MM.1S (cell line): Measurements from ENCODE around the gene HEATR3.

Experiments used
- DNase-seq: peaks from one replicate; pipeline ENCODE4 v3.0.0-alpha.2; 2015
- H2AFZ ChIP-seq: fragments of 300-600 bp; sonication (generic); 2 replicates; pipeline ENCODE4 v1.6.0; 2016; ENCODE audit warnings: antibody characterized with exemption, low read length
- H3F3A ChIP-seq: fragments of 300-600 bp; sonication (generic); 2 replicates; pipeline ENCODE4 v1.6.1; 2016; ENCODE audit warnings: mild to moderate bottlenecking, antibody characterized with exemption, low read length, moderate library complexity, mixed read lengths; ENCODE audit not compliant: insufficient read depth
- H3K27ac ChIP-seq: fragments of 300-600 bp; sonication (generic); 2 replicates; pipeline ENCODE4 v1.5.1; 2016; ENCODE audit warnings: mild to moderate bottlenecking, low read length
- H3K27me3 ChIP-seq: fragments of 300-600 bp; sonication (generic); replicated peaks from 2 replicates; pipeline ENCODE4 v1.6.0; 2016; ENCODE audit warnings: low read length; ENCODE audit not compliant: insufficient read depth
- H3K36me3 ChIP-seq: fragments of 300-600 bp; sonication (generic); replicated peaks from 2 replicates; pipeline ENCODE4 v1.6.1; 2016; ENCODE audit warnings: mild to moderate bottlenecking, low read length, mixed read lengths; ENCODE audit not compliant: insufficient read depth
- H3K4me1 ChIP-seq: fragments of 300-600 bp; sonication (generic); 2 replicates; pipeline ENCODE4 v1.6.1; 2016; ENCODE audit warnings: low read length, mixed read lengths
- H3K4me2 ChIP-seq: fragments of 300-600 bp; sonication (generic); 2 replicates; pipeline ENCODE4 v1.6.0; 2016; ENCODE audit warnings: low read depth, low read length
- H3K4me3 ChIP-seq: fragments of 300-600 bp; sonication (generic); 2 replicates; pipeline ENCODE4 v1.5.1; 2016; ENCODE audit warnings: low read length, mixed read lengths
- H3K79me2 ChIP-seq: fragments of 300-600 bp; sonication (generic); 2 replicates; pipeline ENCODE4 v1.6.1; 2016; ENCODE audit warnings: mixed run types, low read length, mixed read lengths
- H3K9ac ChIP-seq: fragments of 300-600 bp; sonication (generic); 2 replicates; pipeline ENCODE4 v1.6.1; 2016; ENCODE audit warnings: low read length, mixed read lengths
- H3K9me2 ChIP-seq: fragments of 300-600 bp; sonication (generic); replicated peaks from 2 replicates; pipeline ENCODE4 v1.6.1; 2016; ENCODE audit warnings: mild to moderate bottlenecking, low read length, mixed read lengths; ENCODE audit not compliant: insufficient read depth
- H3K9me3 ChIP-seq: fragments of 300-600 bp; sonication (generic); replicated peaks from 2 replicates; pipeline ENCODE4 v1.6.1; 2016; ENCODE audit warnings: mild to moderate bottlenecking, low read length, mixed read lengths; ENCODE audit not compliant: insufficient read depth
- H4K20me1 ChIP-seq: fragments of 300-600 bp; sonication (generic); 2 replicates; pipeline ENCODE4 v1.6.1; 2016; ENCODE audit warnings: mild to moderate bottlenecking, low read length, moderate library complexity, mixed read lengths; ENCODE audit not compliant: insufficient read depth
- CTCF ChIP-seq: fragments of 300-600 bp; sonication (generic); IDR thresholded peaks from 2 replicates; pipeline ENCODE4 v1.5.1; 2016; ENCODE audit warnings: antibody characterized with exemption, low read length, mixed read lengths
- EZH2 ChIP-seq: fragments of 300-600 bp; sonication (generic); optimal IDR thresholded peaks from 2 replicates; pipeline ENCODE3; 2017; ENCODE audit warnings: low read depth, mild to moderate bottlenecking, antibody characterized with exemption, low read length, mixed read lengths
- EZH2phosphoT487 ChIP-seq: fragments of 300-600 bp; sonication (generic); IDR thresholded peaks from 2 replicates; pipeline ENCODE4 v1.6.1; 2018; ENCODE audit warnings: antibody characterized with exemption, low read length

Gene HEATR3

DNA sequence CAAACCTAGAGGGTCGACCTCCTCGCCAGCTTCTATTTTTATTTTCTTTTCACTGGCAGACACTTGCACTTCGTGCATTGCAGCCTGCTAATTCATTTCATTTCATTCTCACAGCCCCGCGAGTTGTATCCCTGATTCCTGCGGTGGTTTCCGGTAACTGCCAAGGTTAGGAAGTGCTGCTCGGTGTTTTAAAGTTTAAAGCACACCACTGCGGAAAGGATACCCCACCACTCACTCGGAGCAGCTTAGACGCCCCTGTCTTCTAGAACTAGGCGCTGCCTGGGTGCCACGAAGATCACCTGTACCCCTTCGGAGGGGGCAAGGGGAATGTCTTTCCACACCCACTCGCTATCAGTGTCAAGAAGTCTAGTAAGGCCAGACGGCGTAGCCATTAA lies 40.2 kb upstream of the HEATR3 start:
- H3K36me3 ChIP-seq: no peaks in the 10 kb centered on the region; the same call in 1 of the 2 replicates
- H3K4me1 ChIP-seq: 0 out of 2 replicates have a peak, but pooled peaks cover 4% of the 10 kb centered on the region
- H4K20me1 ChIP-seq: no peaks in the 10 kb centered on the region
- H3K9me2 ChIP-seq: no peaks in the 10 kb centered on the region
- H3K9ac ChIP-seq: peak overlapping the region; percentile 80
- peak; percentile 28 for DNase-seq
- no peaks in the 10 kb centered on the region for H3F3A ChIP-seq
- no peak overlapping the region; the same call in 1 of the 2 replicates for H3K27ac ChIP-seq
- peak overlapping the region; percentile 97 for H2AFZ ChIP-seq
- H3K79me2 ChIP-seq: peaks cover 32% of the 10 kb centered on the region
- peak overlapping the region; percentile 72 for H3K4me2 ChIP-seq
- H3K9me3 ChIP-seq: no peaks in the 10 kb centered on the region
- peak overlapping the region; percentile 81 for H3K4me3 ChIP-seq
- TF ChIP-seq EZH2 (no peak), EZH2phosphoT487 (no peak), CTCF (no peak)
- H3K27me3 ChIP-seq: no peaks in the 10 kb centered on the region

GRCh38 chr16:50027829-50028228 lies 37.9 kb upstream of the HEATR3 start:
- Histone ChIP-seq H2AFZ (no peak overlapping the region), H3K27ac (no peak overlapping the region), H3K36me3 (no peaks in the 10 kb centered on the region; the same call in 1 of the 2 replicates), H3F3A (no peaks in the 10 kb centered on the region), H3K9me3 (no peaks in the 10 kb centered on the region), H3K79me2 (peaks cover 32% of the 10 kb centered on the region), H3K9me2 (no peaks in the 10 kb centered on the region), H3K9ac (no peak overlapping the region), H3K27me3 (no peaks in the 10 kb centered on the region), H3K4me2 (no peak overlapping the region), H3K4me3 (no peak overlapping the region), H3K4me1 (0 out of 2 replicates have a peak, but pooled peaks cover 4% of the 10 kb centered on the region), H4K20me1 (no peaks in the 10 kb centered on the region; the same call in 1 of the 2 replicates)
- TF ChIP-seq EZH2phosphoT487 (no peak), EZH2 (no peak)
- DNase-seq: no peak

DNA sequence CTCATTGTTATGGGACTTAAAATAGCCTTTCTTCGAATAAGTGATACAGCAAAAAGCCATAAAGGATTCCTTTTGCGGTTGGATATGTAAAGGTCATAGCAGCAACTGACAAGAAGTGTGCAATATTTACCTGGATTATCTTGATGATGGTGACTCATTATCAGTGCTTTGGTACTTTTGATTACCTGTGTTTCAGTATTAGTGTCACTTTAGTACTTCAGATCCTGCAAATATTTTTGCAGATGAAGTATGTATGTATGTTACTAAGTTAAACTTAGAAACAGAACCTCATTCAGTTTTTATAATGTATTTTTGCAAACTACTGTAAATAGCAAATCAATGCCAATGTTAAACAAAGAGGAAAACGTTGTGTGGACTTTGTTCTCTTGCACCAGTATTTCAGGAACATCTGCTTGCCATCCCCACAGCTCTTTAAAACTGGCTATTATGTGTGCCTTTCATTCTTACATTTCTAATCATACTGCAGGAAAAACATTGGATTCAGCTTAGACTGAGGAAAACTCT lies 30.2 kb upstream of the HEATR3 start:
- no peaks in the 10 kb centered on the region for H3K9me3 ChIP-seq
- H3K27ac ChIP-seq: no peak overlapping the region
- H2AFZ ChIP-seq: no peak overlapping the region
- H3K4me3 ChIP-seq: no peak overlapping the region
- no peaks in the 10 kb centered on the region for H3K79me2 ChIP-seq
- DNase-seq: no peak
- H3K27me3 ChIP-seq: no peaks in the 10 kb centered on the region
- H3K9ac ChIP-seq: no peak overlapping the region
- H3K36me3 ChIP-seq: peaks cover 7% of the 10 kb centered on the region; the same call in 1 of the 2 replicates
- no peak overlapping the region for H3K4me2 ChIP-seq
- H3K9me2 ChIP-seq: no peaks in the 10 kb centered on the region
- TF ChIP-seq CTCF: no peak
- TF ChIP-seq EZH2phosphoT487: no peak
- no peak for TF ChIP-seq EZH2
- no peaks in the 10 kb centered on the region for H3F3A ChIP-seq
- H3K4me1 ChIP-seq: no peaks in the 10 kb centered on the region
- no peaks in the 10 kb centered on the region; the same call in 1 of the 2 replicates for H4K20me1 ChIP-seq

GRCh38 chr16:50036426-50036825 lies 29.3 kb upstream of the HEATR3 start:
- Histone ChIP-seq H3K9me3 (no peaks in the 10 kb centered on the region), H3K9ac (no peak overlapping the region), H3K4me1 (no peaks in the 10 kb centered on the region), H2AFZ (no peak overlapping the region), H3K79me2 (no peaks in the 10 kb centered on the region), H3K27me3 (no peaks in the 10 kb centered on the region), H3K9me2 (no peaks in the 10 kb centered on the region), H3F3A (no peaks in the 10 kb centered on the region), H3K4me2 (no peak overlapping the region), H3K4me3 (no peak overlapping the region), H4K20me1 (no peaks in the 10 kb centered on the region; the same call in 1 of the 2 replicates), H3K27ac (no peak overlapping the region), H3K36me3 (peaks cover 7% of the 10 kb centered on the region; the same call in 1 of the 2 replicates)
- TF ChIP-seq EZH2 (no peak), CTCF (no peak), EZH2phosphoT487 (no peak)
- DNase-seq: no peak
